Stimulated activated CD4-positive, alpha-beta T cell treated with anti-CD3 and anti-CD28 coated beads, Interleukin-2, amount 100 ng/mL, for 4 hours (primary cell): ENCODE data around the gene TAGAP.
"Not testable (repeated sequence)": the region's sequence is repeated elsewhere in the genome, so short reads cannot be mapped to it uniquely, and the experiment has no call there.

Experiments
- DNase-seq: peaks from one replicate; pipeline ENCODE4 v3.0.0-alpha.2; 2020; ENCODE audit warnings: low read depth

The TAGAP gene

DNA sequence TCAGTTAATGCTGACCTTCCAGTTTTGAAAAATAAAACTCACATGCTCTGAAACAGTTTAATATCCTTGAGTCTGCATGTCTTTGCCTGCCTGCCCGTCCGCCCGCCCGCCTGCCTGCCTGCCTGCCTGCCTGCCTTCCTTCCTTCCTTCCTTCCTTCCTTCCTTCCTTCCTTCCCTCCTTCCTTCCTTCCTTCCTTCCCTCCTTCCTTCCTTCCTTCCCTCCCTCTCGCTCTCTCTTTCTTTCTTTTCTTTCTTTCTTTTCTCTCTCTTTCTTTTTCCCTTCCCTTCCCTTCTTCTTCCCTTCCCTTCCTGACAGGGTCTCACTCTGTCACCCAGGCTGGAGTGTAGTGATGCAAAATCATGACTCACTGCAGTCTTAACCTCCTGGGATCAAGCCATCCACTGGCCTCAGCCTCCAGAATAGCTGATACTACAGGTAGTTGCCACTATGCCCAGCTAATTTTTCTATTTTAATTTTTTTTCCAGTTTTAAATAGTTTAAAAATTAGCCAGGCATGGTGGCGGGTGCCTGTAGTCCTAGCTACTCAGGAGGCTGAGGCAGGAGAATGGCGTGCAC is 34.7 kb downstream of the TAGAP start:
- DNase-seq = not testable (repeated sequence)

DNA sequence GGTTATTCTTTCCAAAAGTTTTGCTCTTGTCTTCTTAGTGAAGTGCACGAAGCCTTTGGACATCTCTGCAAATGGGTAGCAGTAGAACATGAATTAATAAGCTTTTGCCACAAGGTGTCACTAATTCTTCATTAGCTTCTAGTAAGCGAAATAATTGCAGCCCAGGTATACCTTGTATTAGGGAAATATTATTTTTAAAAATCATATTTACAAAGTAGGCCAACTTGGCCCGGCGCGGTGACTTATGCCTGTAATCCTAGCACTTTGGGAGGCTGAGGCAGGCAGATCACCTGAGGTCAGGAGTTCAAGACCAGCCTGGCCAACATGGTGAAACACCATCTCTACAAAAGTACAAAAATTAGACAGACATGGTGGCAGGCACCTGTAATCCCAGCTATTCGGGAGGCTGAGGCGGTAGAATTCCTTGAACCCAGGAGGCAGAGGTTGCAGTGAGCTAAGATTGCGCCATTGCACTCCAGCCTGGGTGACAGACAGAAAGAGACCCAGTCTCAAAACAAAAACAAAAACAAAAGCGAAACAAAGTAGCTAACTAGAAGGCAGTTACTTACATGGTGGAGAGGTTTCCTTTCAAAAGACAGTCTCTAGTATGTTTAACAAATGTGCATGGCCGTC is 36.0 kb downstream of the TAGAP start:
- no peak for DNase-seq

- DNase-seq = no peak
Measured at GRCh38 chr6:159007510-159007909, 37.3 kb downstream of the TAGAP start.

DNA sequence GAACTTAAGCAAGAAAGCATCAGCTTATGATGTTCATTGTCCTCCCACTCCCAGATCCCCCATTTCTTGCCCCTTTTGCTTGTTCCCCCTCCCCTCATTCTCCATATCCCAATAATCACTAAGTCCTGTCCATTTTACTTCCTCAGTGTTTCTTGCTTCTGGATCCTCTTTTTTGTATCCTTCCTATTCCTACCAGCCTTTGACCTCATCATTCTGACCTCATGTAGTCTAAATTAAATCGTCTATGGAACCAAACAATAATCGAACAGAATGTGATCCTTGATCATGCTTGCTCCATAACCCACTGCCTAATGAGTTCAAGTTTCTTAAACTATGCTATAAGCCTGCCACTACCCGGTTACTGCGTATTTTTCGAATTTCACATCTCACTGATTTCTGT is 39.4 kb downstream of the TAGAP start:
- DNase-seq = no peak

DNA sequence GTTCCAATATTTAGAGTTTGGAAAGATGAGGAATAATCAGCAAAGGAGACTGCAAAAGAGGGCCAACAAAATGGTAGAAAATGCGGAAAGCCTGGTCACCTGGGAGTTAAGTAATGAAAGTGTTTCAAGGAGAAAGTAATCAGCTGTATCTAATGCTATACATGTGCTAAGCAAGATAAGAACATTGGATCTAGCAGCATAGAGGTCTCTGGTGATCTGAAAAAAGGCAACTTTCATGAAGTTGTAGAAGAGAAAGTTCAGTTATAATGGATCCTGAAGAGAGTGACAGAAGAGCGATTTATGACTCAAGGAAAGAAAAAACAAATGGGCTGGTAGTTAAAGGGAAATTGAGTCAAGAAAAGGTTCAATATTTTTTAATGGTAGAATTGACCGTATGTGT is 40.2 kb downstream of the TAGAP start:
- DNase-seq = no peak

- DNase-seq = no peak
Measured at GRCh38 chr6:159002432-159003155, 42.2 kb downstream of the TAGAP start.

GRCh38 chr6:158999666-159000403 is 45.0 kb downstream of the TAGAP start, which contains the start of gene RSPH3:
RSPH3 (minus strand) TSS chr6:159000202; CDS start chr6:158999550, 652 bp downstream.
- peak; percentile 89 for DNase-seq

DNA sequence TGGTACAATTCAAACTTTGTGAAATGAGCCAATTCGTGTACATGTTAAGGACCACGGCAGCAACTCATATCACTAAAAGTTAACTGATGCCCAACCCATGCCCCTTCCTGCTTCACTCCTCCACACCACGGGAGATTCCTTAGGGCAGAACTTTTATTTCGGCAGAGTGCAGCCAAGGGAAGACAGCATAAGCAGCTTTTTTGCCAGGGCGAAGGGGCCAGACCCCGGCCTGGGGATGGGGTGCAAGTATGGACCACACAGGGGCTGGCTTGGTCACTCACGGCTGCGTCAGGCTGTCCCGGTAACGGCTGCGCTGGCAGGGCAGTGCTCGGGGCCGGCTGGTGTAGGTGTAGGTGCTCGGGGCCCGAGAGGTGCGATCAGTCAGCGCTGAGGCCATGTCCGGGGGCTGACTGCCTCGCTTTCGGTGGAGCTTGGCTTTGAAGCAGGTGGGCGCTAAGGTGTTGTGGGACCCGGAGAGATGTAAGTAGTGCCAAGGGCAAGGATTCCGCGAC is 45.6 kb downstream of the TAGAP start:
- DNase-seq = no peak

- no peak for DNase-seq
Measured at GRCh38 chr6:158996856-158997255, 47.9 kb downstream of the TAGAP start.

GRCh38 chr6:158993639-158994038 is 51.2 kb downstream of the TAGAP start:
- DNase-seq = no peak

- no peak for DNase-seq
Measured at GRCh38 chr6:158991017-158991723, 53.6 kb downstream of the TAGAP start.

- DNase-seq = not testable (repeated sequence)
Measured at GRCh38 chr6:158989711-158990110, 55.1 kb downstream of the TAGAP start.

- DNase-seq = no peak
Measured at GRCh38 chr6:158988477-158988876, 56.3 kb downstream of the TAGAP start.

DNA sequence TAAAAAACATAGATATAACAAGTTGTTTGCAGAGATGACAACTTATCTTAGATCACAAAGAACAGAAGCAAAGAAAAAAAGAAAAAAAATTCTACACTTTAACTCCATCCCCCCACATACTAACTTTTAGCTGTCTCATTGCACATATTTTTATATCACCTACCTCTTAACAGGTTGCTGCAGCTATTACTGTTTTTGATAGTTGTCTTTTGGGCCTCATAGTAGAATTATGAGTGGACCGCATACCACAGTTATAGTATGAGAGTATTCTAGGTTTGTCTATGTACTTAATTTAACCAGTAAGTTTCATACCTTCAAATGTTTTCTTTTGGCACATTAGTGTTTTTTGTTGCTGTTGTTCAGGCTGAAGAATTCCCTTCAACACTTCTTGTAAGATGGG is 57.1 kb downstream of the TAGAP start:
- DNase-seq = no peak
